Keratinocyte (primary cell): Measurements from ENCODE around the gene PRAMEF17. TPM values are rescaled to one million over a fixed set of nuclear protein-coding genes. Genes with fewer than 3 reads are reported as not detected.
"Not testable (repeated sequence)": the region's sequence is repeated elsewhere in the genome, so short reads cannot be mapped to it uniquely, and the experiment has no call there.

Source experiments
- DNase-seq: peaks from one replicate; pipeline ENCODE4 v3.0.0-alpha.2; 2011; ENCODE audit warnings: low read depth, missing footprints, low spot score
- FAIRE-seq: peaks from 2 replicates; lab custom pipeline; 2011; peaks lifted over from hg19 to GRCh38; lab: Jason Lieb, UNC
- H2AFZ ChIP-seq: 2 replicates; pipeline ENCODE4 v1.6.0; 2012; ENCODE audit warnings: low read length, control low read depth, inconsistent platforms; ENCODE audit not compliant: control insufficient read depth
- H3K27ac ChIP-seq: 2 replicates; pipeline ENCODE4 v1.5.1; 2011; ENCODE audit warnings: low read length; ENCODE audit not compliant: control insufficient read depth, insufficient read depth
- H3K27me3 ChIP-seq: 3 replicates; pipeline ENCODE4 v1.6.0; 2011; ENCODE audit warnings: low read length; ENCODE audit not compliant: control insufficient read depth, insufficient read depth; ENCODE audit errors: extremely low read depth
- H3K36me3 ChIP-seq, 2 experiments: 2 replicates in 1 of 2; 3 replicates in 1 of 2; pipeline ENCODE4 v1.5.1; 2011; ENCODE audit warnings: low read length in 2 of 2, mild to moderate bottlenecking in 1 of 2; ENCODE audit not compliant: control insufficient read depth in 2 of 2, insufficient read depth in 2 of 2; ENCODE audit errors: extremely low read depth in 1 of 2
- H3K4me1 ChIP-seq: 3 replicates; pipeline ENCODE4 v1.5.1; 2011; ENCODE audit warnings: low read length; ENCODE audit not compliant: control insufficient read depth, insufficient read depth; ENCODE audit errors: extremely low read depth
- H3K4me2 ChIP-seq: 3 replicates; pipeline ENCODE4 v1.6.0; 2011; ENCODE audit warnings: low read depth, low read length; ENCODE audit not compliant: control insufficient read depth, insufficient read depth; ENCODE audit errors: extremely low read depth
- H3K4me3 ChIP-seq, 3 experiments: fragments of 200-600 bp in 1 of 3; sonication (generic) in 1 of 3; 2 replicates in 2 of 3; 3 replicates in 1 of 3; pipeline ENCODE4 v1.5.1; 2011 to 2016; ENCODE audit warnings: low read length in 3 of 3, mild to moderate bottlenecking in 3 of 3, control low read depth in 2 of 3, inconsistent platforms in 1 of 3, low read depth in 1 of 3, mixed read lengths in 1 of 3, mixed run types in 1 of 3, moderate library complexity in 1 of 3; ENCODE audit not compliant: control insufficient read depth in 2 of 3, insufficient read depth in 2 of 3; ENCODE audit errors: extremely low read depth in 1 of 3
- H3K79me2 ChIP-seq: 2 replicates; pipeline ENCODE4 v1.6.0; 2012; ENCODE audit warnings: low read length; ENCODE audit not compliant: control insufficient read depth, insufficient read depth
- H3K9ac ChIP-seq: 3 replicates; pipeline ENCODE4 v1.6.0; 2011; ENCODE audit warnings: low read length; ENCODE audit not compliant: control insufficient read depth, insufficient read depth; ENCODE audit errors: extremely low read depth
- H3K9me1 ChIP-seq: 3 replicates; pipeline ENCODE4 v1.6.0; 2011; ENCODE audit warnings: low read length; ENCODE audit not compliant: control insufficient read depth, insufficient read depth; ENCODE audit errors: extremely low read depth
- H3K9me3 ChIP-seq: 2 replicates; pipeline ENCODE4 v1.5.1; 2012; ENCODE audit warnings: low read depth, low read length; ENCODE audit not compliant: control insufficient read depth
- H4K20me1 ChIP-seq: 3 replicates; pipeline ENCODE4 v1.6.0; 2011; ENCODE audit warnings: low read length; ENCODE audit not compliant: control insufficient read depth, insufficient read depth; ENCODE audit errors: extremely low read depth
- CTCF ChIP-seq, 3 experiments: IDR thresholded peaks in 1 of 3; conservative IDR thresholded peaks in 1 of 3; optimal IDR thresholded peaks in 1 of 3; 2 replicates in 2 of 3; 3 replicates in 1 of 3; pipeline versions ENCODE3 to v1.5.1; 2011; ENCODE audit warnings: low read length in 3 of 3, mild to moderate bottlenecking in 3 of 3, moderate library complexity in 2 of 3, control low read depth in 1 of 3, inconsistent platforms in 1 of 3; ENCODE audit not compliant: insufficient read depth in 2 of 3; ENCODE audit errors: extremely low read depth in 1 of 3
- EZH2 ChIP-seq: IDR thresholded peaks from one replicate; pipeline ENCODE4 v1.6.1; 2012; ENCODE audit warnings: inconsistent platforms, mild to moderate bottlenecking, low read length, moderate library complexity
- dilution Hi-C: fragments of 300-500 bp; cut with MboI; formaldehyde crosslinking; loops from one replicate; pipeline ENCODE4 v1.7.0; 2020; ENCODE audit warnings: low sequenced_read_pairs; ENCODE audit not compliant: extremely low pct_ligation_motif_present
- polyA plus RNA-seq, 5 experiments: library from polyadenylated mRNA; depleted of rRNA in 3 of 5; stranded (reverse) in 3 of 5; stranded (forward) in 1 of 5; unstranded in 1 of 5; fragments of >200 nt; gene quantifications; 1 replicate in 1 of 5; 2 replicates in 3 of 5; 3 replicates in 1 of 5; pipeline versions ENCODE4 v1.2.1 to v1.2.3, GENCODE V29; 2011 to 2012; ENCODE audit warnings: missing spikeins in 2 of 5, low read depth in 1 of 5, low replicate concordance in 1 of 5

The PRAMEF17 gene
- polyA plus RNA-seq, 1 donor (not counting 4 experiments of a cell fraction or from before 2014, with no cell fraction given) = not detected

GRCh38 chr1:13435458-13435857 lies 46.0 kb downstream of the PRAMEF17 start:
- H3K27me3 ChIP-seq = no peaks in the 10 kb centered on the region
- no peaks in the 10 kb centered on the region for H3K79me2 ChIP-seq
- no peak overlapping the region for H3K9ac ChIP-seq
- DNase-seq = no peak
- H3K9me3 ChIP-seq = no peaks in the 10 kb centered on the region
- no peaks in the 10 kb centered on the region for H3K4me1 ChIP-seq
- dilution Hi-C loops = no loop called here
- TF ChIP-seq EZH2 = no peak
- TF ChIP-seq CTCF (optimal IDR thresholded peaks at IDR 0.05 in 1 of 3, IDR thresholded peaks at IDR 0.05 in 1 of 3, conservative IDR thresholded peaks at IDR 0.05 in 1 of 3; ENCODE audit: extremely low read depth in 1 of 3, insufficient read depth in 2 of 3, low read length in 3 of 3) = no peak
- H3K27ac ChIP-seq = no peak overlapping the region
- H2AFZ ChIP-seq = no peak overlapping the region
- no peaks in the 10 kb centered on the region for H3K9me1 ChIP-seq
- no peak overlapping the region for H3K4me3 ChIP-seq
- no peaks in the 10 kb centered on the region for H3K36me3 ChIP-seq
- no peak for FAIRE-seq
- H3K4me2 ChIP-seq = no peak overlapping the region
- H4K20me1 ChIP-seq = no peaks in the 10 kb centered on the region

GRCh38 chr1:13439104-13439783 lies 49.8 kb downstream of the PRAMEF17 start:
- H3K27me3 ChIP-seq, FAIRE-seq, H3K36me3 ChIP-seq, H3K4me3 ChIP-seq, H2AFZ ChIP-seq, H3K4me2 ChIP-seq, H3K27ac ChIP-seq, H3K9me3 ChIP-seq, H3K79me2 ChIP-seq, dilution Hi-C loops, H3K4me1 ChIP-seq, H3K9me1 ChIP-seq, H4K20me1 ChIP-seq, DNase-seq, H3K9ac ChIP-seq: not testable (repeated sequence)

Other genes starting within 250 kb of the PRAMEF17 start
- gene PRAMEF26, start 233.6 kb upstream of the PRAMEF17 start, polyA plus RNA-seq = not detected in 3 replicates
- not detected in 3 replicates for gene HNRNPCL4, start 224.0 kb upstream of the PRAMEF17 start, polyA plus RNA-seq
- gene PRAMEF9, start 217.8 kb upstream of the PRAMEF17 start, polyA plus RNA-seq = not detected in 3 replicates
- gene PRAMEF13, start 188.2 kb upstream of the PRAMEF17 start, polyA plus RNA-seq = not detected in 3 replicates
- gene PRAMEF18, start 163.5 kb upstream of the PRAMEF17 start, polyA plus RNA-seq = not detected in 3 replicates
- not detected in 3 replicates for gene PRAMEF5, start 135.4 kb upstream of the PRAMEF17 start, polyA plus RNA-seq
- not detected in 3 replicates for gene PRAMEF8, start 104.5 kb upstream of the PRAMEF17 start, polyA plus RNA-seq
- not detected in 3 replicates for gene PRAMEF33, start 86.1 kb upstream of the PRAMEF17 start, polyA plus RNA-seq
- gene PRAMEF15, start 74.1 kb upstream of the PRAMEF17 start, polyA plus RNA-seq = not detected in 3 replicates
- gene PRAMEF14, start 42.5 kb upstream of the PRAMEF17 start, polyA plus RNA-seq = not detected in 3 replicates
- gene PRAMEF19, start 17.7 kb upstream of the PRAMEF17 start, polyA plus RNA-seq = not detected in 3 replicates
- gene PRAMEF20, start 20.8 kb downstream of the PRAMEF17 start, polyA plus RNA-seq = not detected in 3 replicates
- 0.03 TPM in 1 of 3 replicates, not detected in the others for gene LRRC38, start 124.4 kb downstream of the PRAMEF17 start, polyA plus RNA-seq
- gene PDPN, start 194.2 kb downstream of the PRAMEF17 start, polyA plus RNA-seq = 27.5 to 110 TPM (median 29.9 TPM) in 3 replicates